ENCODE data around the gene KIF23. TPM values are rescaled to one million over a fixed set of nuclear protein-coding genes. Genes with fewer than 3 reads are reported as not detected.

KIF23 gene
- total RNA-seq, 1 experiment from 2014 or later: 100 TPM

- TF ChIP-seq CTCF (conservative IDR thresholded peaks at IDR 0.05) (no peak), EZH2 (IDR thresholded peaks at IDR 0.05; ENCODE audit: low read depth) (no peak)
- Histone ChIP-seq H2AFZ (no peak overlapping the region), H3K9me2 (ENCODE audit: insufficient read depth) (no peaks in the 10 kb centered on the region)
These were observed 75.0 kb downstream of the KIF23 start for GRCh38 chr15:69489073-69489571.

GRCh38 chr15:69490356-69491037, 76.3 kb downstream of the KIF23 start:
- Histone ChIP-seq H3F3A (ENCODE audit: insufficient read depth, low read depth) (no peaks in the 10 kb centered on the region), H4K20me1 (ENCODE audit: insufficient read depth) (no peaks in the 10 kb centered on the region), H3K4me3 (no peak overlapping the region), H2AFZ (no peak overlapping the region), H3K27me3 (ENCODE audit: insufficient read depth, low read depth) (no peaks in the 10 kb centered on the region), H3K9me2 (ENCODE audit: insufficient read depth) (no peaks in the 10 kb centered on the region), H3K27ac (no peak overlapping the region), H3K4me1 (replicated peaks; ENCODE audit: insufficient read depth) (no peaks in the 10 kb centered on the region), H3K4me2 (no peak overlapping the region), H3K36me3 (ENCODE audit: low read depth) (no peaks in the 10 kb centered on the region), H3K79me2 (ENCODE audit: low read depth) (no peaks in the 10 kb centered on the region), H3K9me3 (ENCODE audit: insufficient read depth, low read depth) (no peaks in the 10 kb centered on the region)
- TF ChIP-seq EZH2 (IDR thresholded peaks at IDR 0.05; ENCODE audit: low read depth): no peak
- no peak for TF ChIP-seq CTCF (conservative IDR thresholded peaks at IDR 0.05)
- ChIA-PET CTCF (no interaction called here), POLR2A (ENCODE audit: unreplicated experiment) (interaction anchor here (0.6 kb wide), 1 partner anchor 113 kb away, joined by 3 read pairs; no protein-coding TSS in a partner anchor)
- DNase-seq: no peak
- intact Hi-C loops (cut with micrococcal nuclease; ENCODE audit: unreplicated experiment): no loop called here
- no TSS peak for BruUV-seq (replicated peaks)

More at GRCh38 chr15:69489073-69489571, 75.0 kb downstream of the KIF23 start:
- no peak for DNase-seq
- H3K79me2 ChIP-seq (ENCODE audit: low read depth): no peaks in the 10 kb centered on the region
- no TSS peak for BruUV-seq (replicated peaks)
- H4K20me1 ChIP-seq (ENCODE audit: insufficient read depth): no peaks in the 10 kb centered on the region
- ChIA-PET POLR2A (ENCODE audit: unreplicated experiment) (no interaction called here), CTCF (no interaction called here)
- no peaks in the 10 kb centered on the region for H3F3A ChIP-seq (ENCODE audit: insufficient read depth, low read depth)
- peaks cover 10% of the 10 kb centered on the region for H3K4me1 ChIP-seq (replicated peaks; ENCODE audit: insufficient read depth)
- no peaks in the 10 kb centered on the region for H3K27me3 ChIP-seq (ENCODE audit: insufficient read depth, low read depth)
- H3K4me2 ChIP-seq: no peak overlapping the region
- intact Hi-C loops (cut with micrococcal nuclease; ENCODE audit: unreplicated experiment): loop anchor here (10.0 kb wide), 1 partner anchor 236 kb away; no protein-coding TSS in a partner anchor
- no peak overlapping the region for H3K27ac ChIP-seq
- H3K4me3 ChIP-seq: no peak overlapping the region
- H3K9me3 ChIP-seq (ENCODE audit: insufficient read depth, low read depth): no peaks in the 10 kb centered on the region
- H3K36me3 ChIP-seq (ENCODE audit: low read depth): no peaks in the 10 kb centered on the region

GRCh38 chr15:69491038-69491505, 76.9 kb downstream of the KIF23 start:
- TF ChIP-seq EZH2 (IDR thresholded peaks at IDR 0.05; ENCODE audit: low read depth) (no peak), CTCF (conservative IDR thresholded peaks at IDR 0.05) (no peak)
- Histone ChIP-seq H3K27me3 (ENCODE audit: insufficient read depth, low read depth) (no peaks in the 10 kb centered on the region), H3K79me2 (ENCODE audit: low read depth) (no peaks in the 10 kb centered on the region), H2AFZ (no peak overlapping the region), H4K20me1 (ENCODE audit: insufficient read depth) (no peaks in the 10 kb centered on the region), H3K9me2 (ENCODE audit: insufficient read depth) (no peaks in the 10 kb centered on the region), H3K4me1 (replicated peaks; ENCODE audit: insufficient read depth) (no peaks in the 10 kb centered on the region), H3K4me2 (no peak overlapping the region), H3K36me3 (ENCODE audit: low read depth) (no peaks in the 10 kb centered on the region), H3K4me3 (no peak overlapping the region), H3F3A (ENCODE audit: insufficient read depth, low read depth) (no peaks in the 10 kb centered on the region), H3K9me3 (ENCODE audit: insufficient read depth, low read depth) (no peaks in the 10 kb centered on the region), H3K27ac (no peak overlapping the region)
- intact Hi-C loops (cut with micrococcal nuclease; ENCODE audit: unreplicated experiment): no loop called here
- ChIA-PET POLR2A (ENCODE audit: unreplicated experiment) (interaction anchor here (0.6 kb wide), 1 partner anchor 113 kb away, joined by 3 read pairs; no protein-coding TSS in a partner anchor), CTCF (no interaction called here)
- no peak for DNase-seq
- BruUV-seq (replicated peaks): no TSS peak
